AG04449 (cell line): ENCODE measurements around the gene HEXIM1.

Source experiments
- CTCF ChIA-PET: fragments of 350-600 bp; formaldehyde crosslinking; extraction: SDS; loops from one replicate; lab custom pipeline; 2021; ENCODE audit warnings: antibody characterized with exemption; lab: Yijun Ruan, JAX
- POLR2A ChIA-PET: fragments of 400-600, 350-600 bp; formaldehyde crosslinking; extraction: SDS; loops from one replicate; lab custom pipeline; 2020; ENCODE audit warnings: antibody characterized with exemption, inconsistent platforms; lab: Yijun Ruan, JAX
- DNase-seq: peaks from one replicate; pipeline ENCODE4 v3.0.0-alpha.2; 2010; ENCODE audit warnings: low read depth, low spot score
- H3K4me3 ChIP-seq: 2 replicates; pipeline ENCODE4 v1.5.1; 2011; ENCODE audit warnings: low read depth, mild to moderate bottlenecking, control low read depth, low read length
- CTCF ChIP-seq: IDR thresholded peaks from one replicate; pipeline ENCODE4 v1.5.1; 2011; ENCODE audit warnings: mild to moderate bottlenecking, moderate library complexity, low read length, control low read depth, inconsistent platforms; ENCODE audit not compliant: insufficient read depth; ENCODE audit errors: missing control alignments

Gene HEXIM1

GRCh38 chr17:45115871-45116270 is 32.4 kb upstream of the HEXIM1 start:
- no peak overlapping the region for H3K4me3 ChIP-seq
- POLR2A ChIA-PET = no interaction called here
- CTCF ChIA-PET = interaction anchor here (0.6 to 11.9 kb wide), 7 partner anchors 11 to 96 kb away, joined by 3 to 123 read pairs (median 4); partner anchors contain the start of gene ACBD4
- no peak for TF ChIP-seq CTCF
- no peak for DNase-seq

- no peak for TF ChIP-seq CTCF
- ChIA-PET CTCF (interaction anchor here (0.6 to 11.9 kb wide), 7 partner anchors 11 to 97 kb away, joined by 3 to 123 read pairs (median 8); partner anchors contain the start of genes ACBD4 and PLCD3), POLR2A (no interaction called here)
- H3K4me3 ChIP-seq = no peak overlapping the region
- DNase-seq = no peak
Observed at GRCh38 chr17:45116434-45117016, 31.8 kb upstream of the HEXIM1 start.

GRCh38 chr17:45117334-45117733 is 30.9 kb upstream of the HEXIM1 start:
- DNase-seq = no peak
- ChIA-PET CTCF (interaction anchor here (1.5 to 11.9 kb wide), 6 partner anchors 8 to 21 kb away, joined by 4 to 123 read pairs (median 18); partner anchors contain the start of genes ACBD4 and PLCD3), POLR2A (interaction anchor here (0.5 kb wide), 1 partner anchor 36 kb away, joined by 5 read pairs; no protein-coding TSS in a partner anchor)
- TF ChIP-seq CTCF = no peak
- H3K4me3 ChIP-seq = no peak overlapping the region

GRCh38 chr17:45117848-45118646 is 30.2 kb upstream of the HEXIM1 start:
- TF ChIP-seq CTCF = no peak
- POLR2A ChIA-PET = interaction anchor here (0.5 kb wide), 1 partner anchor 36 kb away, joined by 5 read pairs; no protein-coding TSS in a partner anchor
- no peak overlapping the region for H3K4me3 ChIP-seq
- no peak for DNase-seq
- CTCF ChIA-PET = interaction anchor here (1.5 to 11.9 kb wide), 6 partner anchors 9 to 22 kb away, joined by 4 to 123 read pairs (median 18); partner anchors contain the start of genes ACBD4 and PLCD3

- TF ChIP-seq CTCF = no peak
- H3K4me3 ChIP-seq = no peak overlapping the region
- ChIA-PET POLR2A (interaction anchor here (1.1 kb wide), 1 partner anchor 10 kb away, joined by 3 read pairs; no protein-coding TSS in a partner anchor), CTCF (interaction anchor here (0.9 to 11.9 kb wide), 7 partner anchors 9 to 198 kb away, joined by 3 to 123 read pairs (median 12); partner anchors contain the start of genes ACBD4 and PLCD3)
- no peak for DNase-seq
Observed at GRCh38 chr17:45118691-45119090, 29.6 kb upstream of the HEXIM1 start.
